ENCODE measurements around the gene CABLES1. TPM values are rescaled to one million over a fixed set of nuclear protein-coding genes. Genes with fewer than 3 reads are reported as not detected.
"Not testable (repeated sequence)": the region's sequence is repeated elsewhere in the genome, so short reads cannot be mapped to it uniquely, and the experiment has no call there.

Gene CABLES1
- polyA plus RNA-seq, 1 donor, result 7.2 TPM

- no peak for DNase-seq
Observed at GRCh38 chr18:23247331-23247730, 112.0 kb downstream of the CABLES1 start.

GRCh38 chr18:23247896-23248295 is 112.6 kb downstream of the CABLES1 start:
- no peak for DNase-seq

- no peak for DNase-seq
Observed at GRCh38 chr18:23248826-23249225, 113.5 kb downstream of the CABLES1 start.

GRCh38 chr18:23249348-23249747 is 114.1 kb downstream of the CABLES1 start:
- no peak for DNase-seq

GRCh38 chr18:23250893-23251656 is 115.8 kb downstream of the CABLES1 start:
- DNase-seq, result no peak

GRCh38 chr18:23253630-23254029 is 118.3 kb downstream of the CABLES1 start:
- no peak for DNase-seq

GRCh38 chr18:23257137-23257536 is 121.9 kb downstream of the CABLES1 start:
- no peak for DNase-seq

- DNase-seq, result no peak
Observed at GRCh38 chr18:23257686-23258565, 122.6 kb downstream of the CABLES1 start.

- no peak for DNase-seq
Observed at GRCh38 chr18:23258566-23259469, 123.5 kb downstream of the CABLES1 start.

- DNase-seq, result peak; percentile 70
Observed at GRCh38 chr18:23259701-23260681, 124.7 kb downstream of the CABLES1 start.

GRCh38 chr18:23260926-23261590 is 125.8 kb downstream of the CABLES1 start:
- no peak for DNase-seq

GRCh38 chr18:23263551-23264235 is 128.4 kb downstream of the CABLES1 start:
- no peak for DNase-seq

- DNase-seq, result no peak
Observed at GRCh38 chr18:23265682-23266399, 130.6 kb downstream of the CABLES1 start.

- DNase-seq, result no peak
Observed at GRCh38 chr18:23266717-23267446, 131.6 kb downstream of the CABLES1 start.

- DNase-seq, result no peak
Observed at GRCh38 chr18:23267447-23267776, 132.1 kb downstream of the CABLES1 start.

- DNase-seq, result no peak
Observed at GRCh38 chr18:23268641-23269040, 133.4 kb downstream of the CABLES1 start.

- not testable (repeated sequence) for DNase-seq
Observed at GRCh38 chr18:23269068-23269467, 133.8 kb downstream of the CABLES1 start.

GRCh38 chr18:23269928-23270327 is 134.6 kb downstream of the CABLES1 start:
- DNase-seq, result no peak

Measured in hindlimb muscle (tissue), 1 donor.